HT-29 (cell line): ENCODE measurements around the gene DMRT3. TPM values are rescaled to one million over a fixed set of nuclear protein-coding genes. Genes with fewer than 3 reads are reported as not detected.

Source experiments
- DNase-seq: peaks from one replicate; pipeline ENCODE4 v3.0.0-alpha.2; 2015; ENCODE audit warnings: low spot score
- total RNA-seq: library from RNA; depleted of rRNA; stranded (reverse); fragments of >200 nt; shearing (Covaris generic); gene quantifications from 2 replicates; pipeline ENCODE4 v1.2.3, GENCODE V29; 2014

The DMRT3 gene
- total RNA-seq, 1 experiment from 2014 or later, result not detected

DNA sequence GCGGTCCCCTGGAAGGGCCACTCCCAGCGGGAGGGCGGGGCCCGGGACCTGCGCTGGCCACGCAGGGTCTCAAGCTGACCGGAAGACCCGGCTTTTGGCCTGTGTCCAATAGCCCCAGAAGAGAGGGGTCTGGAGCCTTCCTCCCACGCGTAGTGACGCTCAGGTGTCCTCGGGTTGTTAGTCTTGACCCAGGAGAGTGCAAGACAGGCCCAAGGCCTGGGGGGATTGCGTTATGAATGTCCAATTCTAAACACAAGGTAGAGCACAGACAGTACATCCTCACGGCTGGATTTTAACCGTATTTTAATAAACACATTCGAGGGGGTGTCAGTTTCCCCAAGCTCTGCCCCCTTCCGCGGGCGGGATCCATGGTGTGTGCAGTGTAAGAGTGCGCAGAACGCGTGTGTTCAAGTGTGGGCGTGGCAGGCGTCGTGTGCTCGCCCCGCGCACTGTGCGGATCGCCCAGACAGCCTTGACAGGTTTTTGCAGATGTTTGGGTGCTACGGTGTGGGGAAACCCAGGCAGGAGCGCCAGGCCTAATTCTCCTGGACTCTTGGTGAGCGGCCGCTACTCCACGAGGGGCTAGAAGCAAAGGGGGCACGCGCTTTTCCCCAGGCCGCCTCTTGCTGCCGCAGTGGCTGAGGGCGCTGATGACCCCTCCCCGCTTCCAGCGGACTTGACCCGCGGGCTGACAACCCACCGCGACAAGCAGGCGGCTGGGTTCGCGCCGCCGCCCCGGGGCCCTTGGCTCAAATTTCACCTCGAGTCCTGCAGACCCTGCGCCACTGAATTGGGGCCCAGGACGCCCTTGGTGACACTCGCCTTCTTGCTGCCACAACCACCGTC, 6.1 kb upstream of the DMRT3 start:
- DNase-seq, result no peak

DNA sequence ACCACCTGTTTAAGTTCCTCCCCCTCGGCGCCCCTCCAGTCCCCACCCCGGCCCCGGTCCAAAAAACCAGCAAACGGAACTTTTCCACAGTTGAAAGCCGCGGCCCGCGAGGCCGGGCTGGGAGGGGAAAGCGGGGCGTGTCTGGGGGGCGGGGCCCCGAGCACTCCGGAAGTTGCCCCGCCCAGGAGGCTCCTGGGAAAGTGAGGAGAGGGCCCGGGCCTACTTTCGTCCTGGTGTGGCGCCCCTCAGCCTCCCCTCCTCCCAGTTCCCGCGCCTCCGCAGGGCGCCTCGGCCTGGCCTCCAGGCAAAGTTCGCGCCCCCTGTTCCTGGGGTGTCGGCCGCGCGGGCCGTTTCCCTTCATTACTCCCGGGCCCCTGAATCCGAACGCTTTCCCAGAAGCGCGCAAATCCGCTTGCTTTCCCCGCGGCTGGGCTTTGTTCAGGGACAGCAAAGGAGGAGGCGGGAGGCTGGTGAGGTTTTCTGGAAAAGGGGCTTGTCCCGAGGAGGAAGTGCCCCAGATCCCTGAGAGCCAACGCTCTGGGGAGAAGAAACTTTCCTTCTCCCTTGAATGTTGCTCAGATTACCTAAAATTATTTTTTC, 4.5 kb upstream of the DMRT3 start:
- DNase-seq, result no peak

DNA sequence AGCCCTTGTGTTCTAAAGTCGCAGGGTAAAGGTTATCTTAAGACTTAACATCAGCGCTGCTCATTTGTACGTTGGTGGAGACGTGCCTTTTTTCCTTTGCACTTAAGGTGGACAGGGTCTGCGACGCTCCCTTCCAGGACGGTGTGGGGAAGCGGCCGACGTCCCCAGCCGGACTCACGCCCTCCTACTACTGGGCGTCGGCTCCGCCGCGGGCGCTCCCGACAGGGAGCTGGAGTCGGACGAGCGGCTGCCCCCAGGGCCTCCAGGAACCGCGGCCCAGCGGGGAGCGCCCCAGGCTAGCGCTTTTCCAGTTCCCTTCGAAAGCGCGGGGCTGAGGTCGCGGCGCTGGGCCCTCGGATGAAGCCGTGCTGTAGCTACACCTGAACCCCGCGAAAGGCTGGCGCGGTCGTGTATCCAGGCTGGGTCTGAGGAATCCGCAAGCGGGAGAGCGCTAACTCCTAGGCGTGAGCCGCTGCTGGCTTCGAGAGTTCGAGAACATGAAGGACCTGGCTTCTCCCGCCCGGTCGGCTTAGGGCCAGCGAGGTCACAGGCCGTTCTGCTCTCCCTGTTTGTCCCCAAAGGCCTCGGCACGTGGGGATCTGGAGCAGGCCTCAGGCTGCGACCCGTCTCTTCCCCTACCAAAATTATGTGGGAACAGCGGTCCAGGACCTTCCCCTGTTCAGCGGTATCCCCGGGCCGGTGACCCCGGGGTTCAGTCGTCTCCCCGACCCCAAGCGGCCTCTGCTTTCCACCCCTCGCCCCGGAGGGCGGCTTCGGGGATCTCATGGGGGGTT, 3.8 kb upstream of the DMRT3 start:
- DNase-seq, result no peak

DNA sequence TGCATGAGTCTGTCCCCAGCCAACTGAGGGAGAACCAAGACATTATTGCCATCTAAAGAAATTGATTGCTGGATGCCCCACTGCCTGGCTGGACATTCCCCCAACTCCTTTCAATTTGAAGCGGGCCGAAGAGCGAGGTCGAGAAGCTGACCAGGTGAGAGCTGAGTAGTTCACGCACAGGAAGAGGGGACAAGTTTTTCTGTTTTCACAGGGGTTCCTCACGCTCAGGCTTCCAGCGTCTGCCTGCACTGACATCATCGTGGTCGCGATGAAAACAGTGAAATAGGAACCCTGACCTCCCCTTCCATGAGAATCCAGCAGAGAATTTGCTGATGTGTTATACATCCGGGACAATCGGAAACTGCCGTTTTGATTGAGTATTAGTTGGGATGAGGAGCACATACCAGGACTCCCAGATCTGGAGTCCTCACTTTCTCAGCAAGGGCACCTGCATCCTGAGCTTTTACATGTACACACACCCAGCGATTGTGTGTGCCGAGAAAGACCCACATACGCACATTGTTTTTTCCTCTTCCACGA, 3.1 kb upstream of the DMRT3 start:
- no peak for DNase-seq

DNA sequence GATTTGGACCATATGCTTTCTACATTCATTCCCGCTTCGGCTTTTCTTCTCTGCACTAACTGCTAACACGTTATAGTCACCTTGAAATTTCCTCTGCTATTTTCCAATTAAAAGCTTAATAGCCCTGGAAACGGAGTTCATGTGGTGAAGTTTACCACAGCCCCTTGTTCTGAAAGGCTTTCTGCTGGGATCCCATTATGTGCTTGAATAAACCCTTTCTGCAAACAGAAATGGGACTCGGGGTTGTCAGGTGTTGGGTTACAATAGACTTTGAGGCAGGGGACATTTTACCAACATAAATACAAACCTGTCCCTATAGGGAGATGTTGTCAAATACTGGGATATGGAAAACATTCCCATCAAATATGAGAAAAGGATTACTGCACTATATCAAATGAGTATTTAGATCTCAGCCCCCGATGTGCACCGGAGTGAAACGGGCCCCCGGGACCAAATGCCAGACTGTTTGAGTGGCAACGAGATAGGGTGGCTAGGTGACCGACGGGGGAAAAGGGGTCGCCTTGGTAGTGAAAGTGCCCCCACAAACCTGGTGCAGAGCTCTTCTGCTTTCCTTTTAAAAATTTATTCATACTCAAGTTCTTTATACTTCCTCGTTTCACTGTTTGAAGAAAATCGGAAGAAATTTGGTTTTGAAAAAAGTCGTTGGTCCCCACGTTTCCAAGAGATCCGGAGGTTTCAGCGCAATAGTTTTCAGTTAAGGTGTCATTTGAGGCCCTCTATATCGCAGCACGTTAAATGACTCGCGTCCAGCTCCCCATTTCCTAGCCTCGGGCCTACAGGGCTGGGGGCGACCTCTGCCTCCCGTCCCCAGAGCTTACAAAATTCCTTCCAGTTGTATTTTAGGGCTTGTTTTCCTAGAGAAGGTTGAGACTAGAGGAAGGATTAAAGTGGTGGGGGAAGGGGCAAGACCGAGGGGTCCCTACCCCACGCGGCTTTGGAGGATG, 2.1 kb upstream of the DMRT3 start:
- no peak for DNase-seq

DNA sequence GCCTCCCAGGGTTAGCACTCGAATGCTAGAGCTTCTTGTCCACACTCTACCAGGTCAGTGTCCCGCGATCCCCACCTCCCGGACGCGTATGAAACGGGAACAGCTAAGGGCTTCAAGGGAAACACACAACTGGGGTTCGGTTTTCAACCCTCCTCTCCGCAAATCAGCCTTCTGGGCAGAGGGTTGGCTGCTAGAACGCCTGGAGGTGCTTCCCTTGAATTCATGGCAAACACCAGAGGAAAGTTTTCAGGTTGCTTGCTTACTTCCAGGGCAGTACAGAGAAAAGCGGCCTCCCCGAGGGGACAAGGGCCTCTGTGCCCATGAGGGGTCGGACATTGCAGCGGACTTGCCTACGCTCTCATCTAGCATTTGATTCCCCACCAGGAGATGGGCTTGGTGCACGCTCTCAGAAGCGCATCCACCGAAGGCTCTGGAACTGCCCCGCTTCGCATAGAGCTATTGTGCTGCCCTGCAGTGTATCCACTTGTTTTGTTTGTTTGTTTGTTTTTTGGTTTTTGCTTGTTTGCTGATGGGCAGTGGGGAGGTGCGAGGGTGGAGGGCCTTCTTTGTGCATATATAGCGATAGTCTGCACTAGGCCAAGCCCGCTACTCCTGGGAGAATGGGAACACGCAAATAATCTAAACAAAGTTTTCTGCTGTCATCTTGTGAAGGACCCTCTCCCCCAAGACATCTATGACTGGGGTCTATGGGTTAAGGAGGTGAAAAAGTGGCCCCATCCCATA, 1.3 kb upstream of the DMRT3 start:
- DNase-seq, result no peak

DNA sequence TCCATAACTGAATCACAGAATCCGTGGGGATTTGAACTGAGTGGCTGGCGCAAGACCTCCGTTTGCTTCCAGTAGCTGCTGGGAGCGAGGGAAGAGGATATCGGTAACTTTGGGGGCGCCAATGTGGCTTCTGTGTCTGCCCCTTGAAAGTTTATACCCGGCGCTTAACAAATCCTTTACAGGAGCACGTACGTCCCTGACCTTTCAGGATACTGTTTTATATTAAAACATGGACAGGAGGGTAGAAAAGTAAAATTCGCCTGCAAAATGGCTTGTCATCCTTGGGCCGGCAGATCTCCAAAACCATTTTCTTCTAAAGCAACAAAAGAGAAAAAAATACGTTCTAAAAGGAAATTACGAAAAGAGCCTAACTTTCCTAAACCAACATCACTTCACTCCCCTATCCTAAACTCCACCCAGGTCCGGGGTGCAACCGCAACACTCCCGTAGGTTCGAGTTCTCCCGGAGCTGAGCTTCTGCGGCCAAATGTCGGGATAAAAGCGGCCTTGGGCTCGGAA, 656 bp upstream of the DMRT3 start:
- DNase-seq, result no peak

DNA sequence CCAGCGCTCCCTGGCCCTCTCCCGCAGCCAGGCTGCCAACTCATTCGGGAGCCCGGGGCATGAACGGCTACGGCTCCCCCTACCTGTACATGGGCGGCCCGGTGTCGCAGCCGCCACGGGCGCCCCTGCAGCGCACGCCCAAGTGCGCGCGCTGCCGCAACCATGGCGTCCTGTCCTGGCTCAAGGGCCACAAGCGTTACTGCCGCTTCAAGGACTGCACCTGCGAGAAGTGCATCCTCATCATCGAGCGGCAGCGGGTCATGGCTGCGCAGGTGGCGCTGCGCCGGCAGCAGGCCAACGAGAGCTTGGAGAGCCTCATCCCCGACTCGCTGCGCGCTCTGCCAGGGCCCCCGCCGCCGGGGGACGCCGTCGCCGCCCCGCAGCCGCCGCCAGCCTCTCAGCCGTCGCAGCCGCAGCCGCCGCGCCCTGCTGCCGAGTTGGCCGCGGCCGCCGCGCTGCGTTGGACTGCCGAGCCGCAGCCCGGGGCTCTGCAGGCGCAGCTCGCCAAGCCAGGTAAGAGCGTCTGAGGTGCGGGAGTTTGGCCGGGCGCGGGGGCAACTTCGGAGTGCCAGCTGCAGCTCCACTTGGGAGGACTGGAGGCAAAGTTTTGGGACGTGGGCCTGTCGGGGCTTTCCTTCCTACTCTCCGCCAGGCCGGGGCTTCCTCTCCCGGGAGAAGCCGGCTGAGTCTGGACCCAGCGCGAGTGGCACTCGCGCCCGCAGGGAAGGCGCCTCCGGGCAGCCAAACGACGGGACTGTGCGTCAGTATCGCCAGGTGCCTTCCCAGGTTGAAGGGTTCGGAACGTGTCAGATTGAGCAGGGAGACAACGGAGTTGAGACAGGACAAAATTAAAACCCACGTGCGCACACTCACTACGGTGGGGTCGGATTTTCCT, 735 bp downstream of the DMRT3 start:
- no peak for DNase-seq

DNA sequence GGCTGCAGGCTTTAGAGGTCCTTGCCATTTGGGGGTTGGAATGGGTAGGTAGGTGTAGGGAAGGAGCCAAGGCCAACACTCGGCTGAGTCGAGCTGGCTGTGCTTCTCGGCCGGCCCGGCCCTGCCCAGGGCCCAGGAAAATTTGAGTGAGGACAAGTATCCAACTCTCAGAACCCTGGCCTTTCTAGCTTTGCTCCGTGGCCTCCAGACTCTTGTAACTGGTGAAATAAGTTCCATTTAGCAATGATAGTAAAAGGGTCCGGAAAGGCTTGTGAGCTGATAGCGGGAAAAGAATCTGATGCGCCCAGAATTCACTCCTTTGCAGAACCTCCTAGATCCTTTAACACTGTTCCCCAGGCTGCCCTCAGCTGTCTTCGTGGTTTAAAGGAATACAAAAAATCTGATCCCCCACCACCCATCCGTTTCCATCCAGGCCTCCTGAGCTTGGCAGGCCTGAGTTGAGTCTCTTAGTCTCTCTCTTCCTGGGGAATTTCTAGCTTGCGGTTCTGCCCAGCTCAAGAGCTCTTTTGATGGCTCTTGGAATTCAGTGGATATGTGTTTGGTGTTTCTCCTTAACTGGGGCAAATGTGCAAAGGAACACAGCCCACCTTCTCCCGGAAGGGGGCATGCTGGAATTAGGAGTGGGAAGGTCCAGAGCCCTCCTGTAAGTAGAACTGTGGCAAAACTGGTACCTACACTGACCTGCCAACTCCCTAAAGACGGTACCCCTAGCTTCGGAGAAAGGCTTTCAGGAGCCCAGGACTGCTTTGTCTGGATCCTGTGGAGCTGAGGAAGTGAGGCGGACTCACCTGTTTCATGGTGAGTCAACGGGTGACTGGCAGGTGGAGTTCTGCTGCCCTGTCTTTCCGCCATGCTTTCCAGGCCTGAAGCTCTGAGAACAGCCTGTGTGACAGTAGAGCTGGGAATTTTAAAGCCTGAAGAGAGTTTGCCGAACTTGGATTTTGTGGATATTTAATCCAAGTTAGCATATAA, 1.7 kb downstream of the DMRT3 start:
- no peak for DNase-seq

DNA sequence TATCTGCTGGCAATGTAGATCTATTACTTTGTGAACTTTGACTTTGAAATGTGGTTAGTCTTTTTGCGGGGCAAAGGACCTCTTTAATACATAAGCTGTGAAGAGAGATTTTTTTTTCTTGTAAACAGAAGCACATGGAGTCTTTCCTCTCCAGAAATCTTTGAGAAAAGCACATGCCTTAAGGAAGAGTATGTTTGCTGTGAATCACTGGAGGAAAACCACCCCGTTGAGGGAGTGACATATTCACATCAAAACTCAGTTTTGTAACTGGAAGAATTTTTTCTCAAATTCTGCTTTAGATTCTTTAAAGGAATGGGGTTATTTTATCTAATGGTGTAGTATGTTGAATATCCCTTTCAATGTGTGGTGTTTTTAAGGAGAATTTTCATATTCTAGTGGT, 3.5 kb downstream of the DMRT3 start:
- no peak for DNase-seq

DNA sequence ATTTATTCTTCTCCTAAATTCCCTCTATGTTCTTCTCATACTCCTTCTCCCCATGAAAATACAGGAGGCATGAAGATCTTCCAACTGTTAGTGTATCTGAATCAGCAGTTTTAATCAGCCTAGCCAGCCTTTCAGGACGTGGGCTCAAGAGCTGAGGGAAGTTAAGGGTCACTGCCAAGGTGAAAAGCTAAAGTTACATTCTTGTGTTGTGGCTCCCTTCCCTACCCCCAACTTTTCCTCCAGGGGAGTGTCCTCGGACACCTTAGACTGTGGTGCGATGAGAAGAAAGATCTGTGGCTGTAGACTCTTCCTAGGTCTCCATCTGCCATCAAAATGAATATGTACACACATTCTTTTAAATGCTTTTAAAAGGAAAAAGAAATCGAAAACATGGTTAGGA, 4.2 kb downstream of the DMRT3 start:
- no peak for DNase-seq

DNA sequence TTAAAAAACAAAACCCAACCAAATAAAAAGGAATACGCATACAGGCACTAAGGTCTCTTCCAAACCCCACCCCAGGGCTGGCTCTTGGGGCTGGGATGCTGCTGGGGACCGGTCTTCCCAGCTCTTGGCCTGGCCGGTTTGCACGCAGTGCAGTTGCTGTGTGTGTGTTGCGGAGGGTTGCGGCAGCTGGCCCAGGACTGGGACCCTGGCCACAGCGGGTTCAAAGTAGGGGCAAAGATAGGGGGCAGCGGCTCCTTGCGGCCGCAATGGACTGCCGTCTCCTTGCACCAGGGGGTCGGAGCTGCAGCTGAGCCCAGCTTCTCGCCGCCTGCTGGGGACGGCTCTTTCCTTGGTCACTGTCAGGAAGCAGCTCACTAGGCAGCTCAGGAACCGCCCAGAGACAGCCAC, 5.0 kb downstream of the DMRT3 start:
- DNase-seq, result no peak

DNA sequence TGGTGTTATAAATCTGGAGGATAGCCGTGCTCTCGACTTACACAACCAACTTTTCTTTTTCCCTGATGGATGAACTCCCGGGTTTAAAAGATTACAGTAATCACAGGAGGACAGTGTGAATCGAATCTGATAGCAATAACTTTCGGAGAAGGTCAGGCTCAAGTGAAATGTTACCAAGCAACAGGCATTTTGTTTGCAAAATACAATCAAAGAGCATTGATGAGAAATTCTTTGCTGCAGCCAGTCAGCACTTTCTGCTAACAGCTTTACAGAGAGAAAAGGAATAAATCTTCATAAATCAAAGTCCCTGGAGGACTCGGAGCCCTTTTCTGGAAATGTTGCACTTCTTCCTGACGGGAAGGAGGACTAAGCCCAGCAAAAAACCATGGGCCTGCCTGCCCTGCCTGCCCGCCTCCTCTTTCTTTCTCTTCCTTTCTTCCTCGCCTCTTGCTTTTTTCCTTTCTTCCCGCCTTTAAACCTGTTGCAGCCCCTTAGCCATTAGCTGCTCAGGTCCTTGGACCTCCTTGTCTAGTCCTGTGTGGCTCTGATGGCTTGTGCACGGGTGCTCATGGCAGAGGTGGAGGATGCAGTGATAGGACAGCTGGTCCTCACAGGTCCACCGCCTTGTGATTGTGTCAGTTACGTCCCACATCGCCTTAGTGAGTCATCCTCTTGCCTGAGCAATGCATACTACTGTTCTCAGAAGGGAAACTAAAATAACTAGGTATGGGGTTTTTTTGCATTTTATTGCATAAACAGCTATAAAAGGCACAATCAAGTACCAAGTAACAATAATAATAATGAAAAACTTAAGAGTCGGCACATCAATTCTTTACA, 6.2 kb downstream of the DMRT3 start:
- DNase-seq, result no peak

DNA sequence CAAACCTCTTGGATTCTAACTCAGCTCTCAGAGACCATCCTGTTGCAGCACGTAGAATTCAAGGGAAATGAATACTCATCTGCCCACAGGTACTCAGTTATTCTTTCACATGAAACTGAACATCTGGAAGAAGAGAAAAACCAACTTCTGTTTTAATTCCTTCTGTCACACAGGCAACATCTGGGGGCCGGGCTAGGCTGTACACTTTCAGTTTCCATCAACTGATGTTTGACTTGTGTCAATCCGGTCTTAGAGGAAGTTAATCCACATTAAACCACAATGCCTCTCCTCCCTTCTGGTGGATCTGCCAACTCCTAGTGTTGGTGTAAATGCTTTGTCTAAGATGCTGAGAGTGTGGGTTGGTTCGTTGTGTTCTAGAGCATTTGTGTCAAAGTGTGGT, 17.6 kb downstream of the DMRT3 start:
- no peak for DNase-seq

DNA sequence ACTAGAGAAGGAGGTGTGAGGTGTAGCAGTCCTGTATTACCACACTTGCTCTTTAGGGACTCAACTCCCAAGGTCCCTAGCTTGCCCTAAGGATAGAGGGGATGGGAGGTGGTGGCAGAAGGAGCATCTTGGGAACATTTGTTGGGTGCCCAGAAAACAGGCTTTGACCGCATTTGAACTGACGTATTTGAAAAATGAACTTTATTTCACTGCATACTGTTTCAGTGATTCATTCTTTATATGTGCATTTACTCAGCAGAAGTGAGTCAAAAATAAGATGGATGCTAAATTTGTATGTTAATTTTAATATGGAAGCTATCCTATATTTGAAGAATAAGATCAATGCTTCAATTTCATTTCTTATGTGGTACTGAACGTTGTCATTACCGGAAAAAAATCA, 18.7 kb downstream of the DMRT3 start:
- DNase-seq, result no peak

DNA sequence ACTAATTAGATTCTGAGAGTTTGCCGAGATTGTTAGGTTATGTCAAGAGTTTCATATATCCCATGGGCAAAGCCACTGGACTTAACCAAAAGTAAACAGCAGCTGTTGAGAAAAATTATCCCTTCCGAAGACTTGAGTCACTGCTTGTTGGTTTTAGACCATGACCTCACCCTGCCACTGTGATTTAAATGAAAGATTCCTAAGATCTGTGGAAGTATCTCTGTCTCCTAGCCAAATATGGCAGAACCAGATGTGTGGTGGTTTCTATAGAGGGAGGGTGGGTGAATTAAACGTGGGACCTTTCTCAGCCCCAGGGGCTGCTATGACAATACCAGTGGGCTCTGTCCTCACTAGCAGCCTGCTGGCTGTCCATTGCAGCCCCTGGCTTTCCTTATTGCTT, 19.3 kb downstream of the DMRT3 start:
- DNase-seq, result no peak
